HG03469 (cell line): ENCODE results near the gene PHF23.
"Not testable (repeated sequence)": the region's sequence is repeated elsewhere in the genome, so short reads cannot be mapped to it uniquely, and the experiment has no call there.

Experiments used
- ATAC-seq: cut with Tn5 transposase; IDR thresholded peaks from one replicate; pipeline ENCODE4 v1.9.1; 2021; ENCODE audit warnings: mild to moderate bottlenecking, moderate library complexity, moderate number of reproducible peaks; ENCODE audit not compliant: unreplicated experiment

The PHF23 gene

DNA sequence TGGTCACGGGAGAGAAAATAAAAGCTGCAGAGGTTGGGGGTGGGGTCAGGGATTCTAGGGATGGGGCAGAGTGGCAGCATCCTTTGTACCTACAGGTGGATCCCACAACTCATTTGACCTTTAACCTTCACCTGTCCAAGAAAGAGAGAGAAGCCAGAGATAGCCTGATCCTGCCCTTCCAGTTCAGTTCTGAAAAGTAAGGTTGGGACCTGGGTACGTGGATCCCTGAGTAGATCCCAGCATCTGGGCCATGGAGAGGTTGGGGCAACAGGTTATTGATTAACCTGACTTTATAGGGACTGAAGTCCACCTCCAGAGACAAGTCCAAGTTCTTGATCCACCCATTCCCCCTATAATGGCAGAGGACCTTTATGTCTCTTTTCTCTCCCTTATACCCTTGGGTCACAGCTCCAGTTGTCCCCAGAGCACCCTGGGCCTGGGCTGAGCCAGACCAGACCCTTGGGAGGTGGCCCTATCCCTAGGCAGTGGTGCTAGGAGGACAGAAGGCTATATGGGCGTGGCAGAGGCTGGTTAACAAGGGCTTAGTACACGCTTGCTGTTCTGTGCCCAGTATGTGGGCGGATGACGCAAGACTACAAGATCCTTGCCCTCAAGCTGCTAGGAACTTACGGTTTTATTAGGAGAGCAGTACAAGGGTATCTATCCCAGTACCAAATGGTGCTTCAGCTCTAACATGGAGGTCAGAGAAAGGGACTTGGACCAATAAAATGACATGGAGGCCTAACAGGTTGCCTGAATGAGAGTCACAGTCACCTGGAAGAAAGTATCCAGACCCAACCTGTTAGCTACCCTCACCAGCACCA is 19.7 kb upstream of the PHF23 start:
- ATAC-seq, result no peak

DNA sequence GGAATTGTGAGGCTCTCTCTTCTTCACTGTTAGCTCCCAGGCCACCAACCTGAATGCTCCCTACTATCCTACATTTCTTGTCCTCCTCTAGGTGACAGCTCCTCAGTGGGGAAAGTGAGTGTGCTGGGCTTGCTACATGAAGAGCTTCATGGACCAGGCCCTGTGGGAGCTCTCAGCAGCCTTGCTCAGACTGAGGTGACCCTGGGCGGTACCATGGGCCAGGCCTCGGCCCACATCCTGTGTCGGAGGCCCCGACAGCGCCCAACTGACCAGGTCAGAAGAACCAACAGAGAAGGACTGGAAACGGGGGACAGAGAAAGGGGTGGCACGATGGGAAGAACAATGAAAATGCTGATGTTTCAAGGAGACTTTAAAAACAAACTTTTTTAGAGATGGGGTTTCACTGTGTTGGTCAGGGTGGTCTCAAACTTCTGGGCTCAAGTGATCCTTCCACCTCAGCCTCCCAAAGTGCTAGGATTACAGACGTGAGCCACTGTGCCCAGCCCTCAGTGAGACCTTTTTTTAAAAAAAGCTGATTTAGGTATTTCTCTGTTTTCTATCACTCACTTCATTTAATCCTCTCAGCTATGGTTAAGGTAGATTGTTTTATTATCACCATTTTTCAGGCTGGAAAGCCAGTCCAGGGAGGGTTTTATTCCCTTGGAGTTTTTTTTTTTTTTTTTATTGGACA is 17.7 kb upstream of the PHF23 start:
- ATAC-seq, result no peak

DNA sequence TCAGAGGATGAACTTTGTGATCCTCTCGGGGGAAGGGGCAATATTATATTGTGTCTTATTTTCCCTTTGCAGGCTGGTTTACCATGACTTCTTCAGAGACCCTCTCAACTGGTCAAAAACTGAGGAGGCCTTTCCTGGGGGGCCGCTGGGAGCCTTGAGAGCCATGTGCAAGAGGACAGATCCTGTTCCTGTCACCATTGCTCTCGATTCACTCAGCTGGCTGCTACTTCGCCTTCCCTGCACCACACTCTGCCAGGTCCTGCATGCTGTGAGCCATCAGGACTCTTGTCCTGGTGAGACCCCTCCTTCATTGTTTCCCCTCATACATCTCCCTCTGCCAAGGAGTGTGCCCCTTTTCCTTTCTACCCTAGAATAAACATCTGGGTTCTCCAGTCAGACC is 15.3 kb upstream of the PHF23 start:
- no peak for ATAC-seq

GRCh38 chr17:7253082-7253481 is 13.8 kb upstream of the PHF23 start:
- ATAC-seq, result no peak

DNA sequence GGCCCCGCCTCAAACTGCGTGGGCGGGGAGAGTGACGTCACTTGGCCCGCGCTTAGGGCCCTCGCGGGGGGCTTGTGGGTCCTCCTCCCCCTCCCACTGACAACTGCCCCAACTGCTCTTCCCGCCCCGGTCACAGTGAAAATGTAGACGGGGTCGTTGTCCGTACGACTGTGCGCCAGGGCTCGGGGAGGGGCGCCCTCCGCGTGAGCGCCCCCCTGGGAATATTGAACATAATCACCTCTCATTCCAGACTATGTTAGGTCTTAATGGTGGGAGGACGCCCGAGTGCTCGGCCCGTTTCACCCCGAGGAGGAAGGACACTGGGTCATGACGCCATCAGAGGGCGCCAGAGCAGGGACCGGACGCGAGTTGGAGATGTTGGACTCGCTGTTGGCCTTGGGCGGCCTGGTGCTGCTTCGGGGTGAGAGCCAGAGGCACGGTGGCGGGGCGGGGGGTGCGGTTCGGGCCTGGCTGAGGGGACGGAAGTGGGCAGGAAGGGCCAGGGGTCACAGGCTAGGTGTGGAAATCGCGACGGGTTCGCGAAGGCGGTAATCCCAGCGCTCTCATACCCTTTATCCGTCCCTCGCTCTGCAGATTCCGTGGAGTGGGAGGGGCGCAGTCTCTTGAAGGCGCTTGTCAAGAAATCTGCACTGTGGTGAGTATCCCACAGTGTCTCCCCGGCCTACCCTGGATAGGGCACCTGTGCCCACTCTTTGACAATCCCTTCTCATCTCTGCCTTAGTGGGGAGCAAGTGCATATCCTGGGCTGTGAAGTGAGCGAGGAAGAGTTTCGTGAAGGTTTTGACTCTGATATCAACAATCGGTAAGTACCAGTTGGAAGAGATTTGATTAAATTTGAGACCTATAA is 13.2 kb upstream of the PHF23 start, which contains the start of gene ELP5:
Gene ELP5, plus strand, starts transcription at position 40 of the 868 bp plus-strand sequence. Its CDS starts 336 bp downstream, at position 376.
- ATAC-seq, result peak; percentile 35

DNA sequence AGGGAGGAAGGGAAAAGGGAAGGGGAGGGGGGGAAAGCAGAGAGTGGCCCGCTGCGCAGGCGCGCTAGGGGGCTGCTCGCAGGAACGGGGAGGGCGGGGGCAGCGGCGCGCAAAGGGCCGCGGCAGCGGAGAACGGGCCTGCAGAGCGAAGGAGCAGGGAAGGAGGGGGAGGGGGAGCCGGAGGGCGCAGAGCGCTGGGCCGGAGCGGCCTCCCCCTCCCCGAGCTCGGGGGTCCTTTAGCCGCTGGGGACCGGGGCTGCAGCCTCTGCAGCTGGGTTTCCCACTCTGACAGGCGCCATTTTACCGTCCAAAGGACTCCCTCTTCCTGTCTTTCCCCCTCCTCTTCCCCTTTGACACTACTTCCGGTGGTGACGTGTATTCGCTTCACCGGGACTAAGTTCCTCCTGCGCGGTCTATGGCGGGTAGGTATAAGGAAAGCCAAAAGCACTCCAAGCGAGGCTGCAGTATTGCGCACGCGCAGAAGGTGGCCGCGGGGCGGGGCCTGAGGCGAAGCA is 12.5 kb upstream of the PHF23 start, which contains the start of gene CTDNEP1:
Gene CTDNEP1, minus strand, starts transcription at position 74 of the 515 bp plus-strand sequence. CDS start 438 bp downstream, outside the sequence.
- ATAC-seq, result peak; percentile 70

DNA sequence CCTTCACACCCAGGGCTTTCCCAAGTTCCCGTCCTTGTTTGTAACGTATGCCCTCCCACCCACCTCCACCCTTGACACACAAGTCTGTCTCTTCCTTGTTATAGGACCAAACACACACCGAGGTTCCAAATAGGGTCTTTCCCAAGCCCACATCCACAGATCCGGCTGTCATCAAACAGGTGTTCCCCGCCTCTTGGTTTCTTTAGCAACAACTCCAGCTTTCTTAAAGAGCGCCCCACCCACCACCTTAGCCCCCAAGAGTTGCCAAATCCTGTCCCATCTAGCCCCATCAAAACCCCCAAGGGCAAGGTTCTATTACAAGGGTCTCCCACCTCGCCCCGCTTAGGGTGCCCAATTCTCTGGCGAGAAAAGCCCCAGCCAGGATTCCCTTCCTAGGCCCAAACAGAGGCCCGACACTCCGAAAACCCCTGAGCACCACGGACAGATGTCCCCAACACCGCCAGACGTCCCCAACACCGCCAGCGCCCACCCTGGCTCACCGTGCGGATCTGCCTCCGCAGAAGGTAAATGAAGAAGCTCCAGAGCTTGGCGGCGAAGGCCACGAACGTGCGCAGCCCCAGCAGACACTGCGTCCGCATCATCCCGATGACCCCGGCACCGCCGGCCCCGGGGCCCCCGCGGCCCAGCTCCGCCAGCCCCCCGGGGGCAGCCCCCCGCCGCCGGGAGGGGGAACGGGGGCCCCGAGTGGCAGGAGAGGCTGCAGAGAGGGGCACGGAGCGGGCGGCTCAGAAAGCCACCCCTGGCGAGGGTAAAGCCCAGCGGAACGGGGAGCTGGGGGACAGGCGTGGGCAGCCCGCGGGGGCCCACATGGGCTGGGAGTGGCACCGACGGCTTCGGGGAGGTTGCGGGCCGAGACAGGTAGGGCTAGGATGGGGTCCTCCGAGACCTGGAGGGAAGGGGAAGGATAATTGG is 11.7 kb upstream of the PHF23 start:
- ATAC-seq, result no peak

- no peak for ATAC-seq
Observed at GRCh38 chr17:7249830-7250229, 10.6 kb upstream of the PHF23 start.

GRCh38 chr17:7249214-7249613 is 10.0 kb upstream of the PHF23 start:
- ATAC-seq, result no peak

- ATAC-seq, result no peak
Observed at GRCh38 chr17:7248796-7249195, 9.5 kb upstream of the PHF23 start.

DNA sequence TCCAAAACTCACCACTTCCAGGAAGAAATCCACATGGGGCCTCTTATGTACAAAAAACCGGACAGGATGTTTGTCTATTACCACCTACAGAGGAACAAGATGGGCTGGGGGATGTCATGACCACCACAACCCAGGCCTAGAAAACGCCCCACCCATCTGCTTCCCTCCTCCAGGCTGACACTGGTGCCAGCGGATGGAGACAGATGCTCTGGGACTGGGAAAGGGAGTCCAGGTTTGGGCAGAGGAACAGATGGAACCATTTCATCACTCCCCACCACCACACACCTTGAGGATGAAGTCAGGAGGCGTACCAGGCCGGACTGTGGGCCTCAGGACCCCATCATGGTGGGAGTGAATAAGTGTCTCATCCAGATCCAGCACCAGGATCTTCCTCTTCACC is 7.5 kb upstream of the PHF23 start:
- no peak for ATAC-seq

DNA sequence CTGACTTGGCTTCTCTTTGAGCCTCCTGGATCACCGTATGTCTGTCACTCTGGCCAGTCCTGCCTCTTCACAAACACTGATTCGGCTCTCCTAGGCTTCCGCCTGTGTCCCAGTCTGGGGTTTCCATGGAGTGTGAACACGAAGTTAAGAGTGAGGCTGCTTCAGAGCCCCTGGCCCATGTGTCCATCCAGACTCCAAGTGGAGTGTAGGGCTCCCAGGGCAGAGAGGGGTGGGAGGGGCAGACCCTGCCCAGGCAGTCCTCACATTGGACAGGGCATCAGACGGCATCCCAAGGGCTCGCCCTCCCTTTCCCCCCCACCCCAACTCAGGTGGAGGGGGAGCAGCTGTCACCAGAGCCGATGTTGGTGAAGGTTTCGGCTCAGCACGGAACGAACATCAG is 4.6 kb upstream of the PHF23 start:
- not testable (repeated sequence) for ATAC-seq

- ATAC-seq, result no peak
Observed at GRCh38 chr17:7243453-7243729, 4.1 kb upstream of the PHF23 start.

- ATAC-seq, result no peak
Observed at GRCh38 chr17:7242717-7243452, 3.6 kb upstream of the PHF23 start.

GRCh38 chr17:7241783-7242716 is 2.8 kb upstream of the PHF23 start, which contains the start of gene GABARAP:
Gene GABARAP (minus strand): TSS chr17:7242449. CDS start chr17:7242330, 119 bp downstream.
- ATAC-seq, result no peak

DNA sequence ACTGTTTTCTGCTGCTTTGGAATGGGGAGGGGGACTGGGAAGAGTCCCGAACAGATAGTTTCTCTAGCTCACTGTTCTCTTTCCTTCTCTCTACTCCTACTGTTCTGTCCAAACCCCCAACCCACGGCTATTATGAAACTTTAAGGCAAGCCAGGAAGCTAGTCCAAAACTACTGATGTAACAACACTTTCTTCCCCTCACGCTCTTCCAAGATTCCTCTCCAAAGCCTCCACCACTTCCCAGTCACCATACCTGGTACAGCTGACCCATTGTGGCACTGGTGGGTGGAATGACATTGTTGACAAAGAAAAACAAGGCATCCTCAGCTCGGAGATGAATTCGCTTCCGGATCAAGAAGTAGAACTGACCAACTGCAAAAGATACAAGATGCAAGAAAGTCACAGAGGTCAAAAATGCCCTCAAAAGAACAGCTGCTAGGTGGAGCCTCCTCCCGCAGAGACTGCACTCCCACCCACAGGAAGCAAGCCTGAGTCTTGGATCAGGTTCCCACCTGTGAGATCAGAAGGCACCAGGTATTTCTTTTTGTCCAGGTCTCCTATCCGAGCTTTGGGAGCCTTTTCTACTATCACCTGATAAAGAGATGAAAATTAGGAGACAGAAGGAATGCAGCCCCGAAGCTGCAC is 2.0 kb upstream of the PHF23 start:
- no peak for ATAC-seq

DNA sequence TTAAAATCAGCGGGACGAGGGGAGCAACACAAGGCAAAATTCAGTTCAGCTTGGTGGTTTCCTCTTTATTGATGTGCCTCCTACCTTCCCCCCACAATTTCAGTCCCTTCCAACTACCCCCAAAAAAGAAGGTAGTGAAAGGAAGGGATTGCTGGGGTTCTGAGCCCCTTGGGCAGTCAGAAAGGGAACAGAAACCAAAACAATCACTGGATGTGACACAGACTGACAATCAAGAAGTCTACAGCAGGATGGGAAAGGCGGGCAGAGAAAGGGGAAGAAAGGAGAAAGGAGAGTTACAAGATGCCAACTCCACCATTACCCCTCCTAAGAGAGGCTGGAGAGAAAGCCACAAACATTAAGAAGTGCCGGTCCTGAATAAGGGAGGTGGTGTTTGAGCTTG is 1.1 kb upstream of the PHF23 start:
- ATAC-seq, result no peak
